Lower lobe of right lung (tissue), 2 donors: ENCODE data around the gene RFC4. TPM values are rescaled to one million over a fixed set of nuclear protein-coding genes. Genes with fewer than 3 reads are reported as not detected.
"Not testable (repeated sequence)": the region's sequence is repeated elsewhere in the genome, so short reads cannot be mapped to it uniquely, and the experiment has no call there.

Experiments used
- ATAC-seq, 2 donors: fragments of 200-7000 bp; cut with Tn5 transposase; one replicate each; pipeline ENCODE4 v1.9.1; 2020 to 2022; ENCODE audit warnings: mild to moderate bottlenecking in 2 of 2, moderate library complexity in 2 of 2
- DNase-seq: peaks from one replicate; pipeline ENCODE4 v3.0.0-alpha.2; 2020
- H3K27ac ChIP-seq: fragments of 200-600 bp; one replicate; pipeline ENCODE4 v1.8.0; 2022
- H3K27me3 ChIP-seq: fragments of 200-600 bp; one replicate; pipeline ENCODE4 v1.8.0; 2022; ENCODE audit warnings: low read depth
- H3K36me3 ChIP-seq: fragments of 200-600 bp; one replicate; pipeline ENCODE4 v1.8.0; 2022; ENCODE audit warnings: mild to moderate bottlenecking
- H3K4me1 ChIP-seq: fragments of 200-600 bp; one replicate; pipeline ENCODE4 v1.8.0; 2022
- H3K4me3 ChIP-seq: fragments of 200-600 bp; one replicate; pipeline ENCODE4 v1.8.0; 2022; ENCODE audit warnings: mild to moderate bottlenecking
- H3K9me3 ChIP-seq: fragments of 200-600 bp; one replicate; pipeline ENCODE4 v1.8.0; 2022
- intact Hi-C: fragments of 100-400 bp; cut with DNase I; formaldehyde crosslinking; loops from one replicate; pipeline ENCODE4 v1.11.0; 2022
- total RNA-seq: library from RNA; stranded (reverse); fragmentation: NEBNext Ultra II Directional; extraction: Animal tissue kit (Norgen Biotek cat#: 25700); gene quantifications from one replicate; pipeline ENCODE4 v1.2.1, GENCODE V29; 2021
- TF ChIP-seq, protein P1 (sequence below): fragments of 200-600 bp; IDR thresholded peaks from one replicate; pipeline ENCODE4 v1.8.0; 2022; ENCODE audit warnings: antibody characterized with exemption, mild to moderate bottlenecking
- donor health status: DM: no; HTN: yes; CAD: no; lungs with severe emphysema.

The RFC4 gene
- total RNA-seq, 1 donor from 2014 or later = 8.4 TPM

DNA sequence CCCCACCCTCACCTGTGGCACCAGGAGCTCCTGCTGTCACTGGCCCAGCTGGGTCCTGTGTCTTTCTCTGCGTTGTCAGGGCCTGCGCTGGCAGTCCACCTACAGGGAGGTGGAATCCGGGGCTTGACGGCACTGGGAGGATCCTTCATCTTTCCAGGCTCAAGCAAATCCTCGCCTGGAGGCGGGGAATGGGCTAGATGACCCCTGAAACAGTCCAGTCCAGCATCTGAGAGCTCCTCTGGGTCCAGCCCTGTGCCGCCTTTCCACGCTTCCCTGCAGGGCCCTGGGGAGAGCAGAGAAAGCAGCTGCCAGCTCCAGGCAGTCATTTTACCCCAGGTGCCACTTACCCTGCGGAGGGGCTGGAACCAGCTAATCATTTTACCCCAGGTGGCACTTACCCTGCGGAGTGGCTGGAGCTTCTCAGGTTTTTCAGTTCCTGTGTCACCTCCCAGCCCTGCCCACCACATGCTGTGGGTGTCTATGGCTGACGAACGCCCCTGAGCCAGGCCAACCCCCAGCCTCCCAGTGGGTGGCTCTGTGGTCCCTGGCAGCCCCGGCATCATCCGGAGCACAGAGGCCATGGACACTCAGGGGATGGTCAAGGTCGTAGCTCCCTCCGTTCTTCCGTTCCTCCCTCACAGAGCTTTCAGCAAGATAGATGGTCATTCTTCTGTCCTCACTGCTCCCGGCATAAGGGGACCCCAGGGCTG is 18.3 kb upstream of the RFC4 start:
- Histone ChIP-seq H3K4me3 (no peak overlapping the region), H3K9me3 (no peaks in the 10 kb centered on the region), H3K36me3 (no peaks in the 10 kb centered on the region), H3K27me3 (peaks cover 56% of the 10 kb centered on the region), H3K27ac (no peak overlapping the region), H3K4me1 (peaks cover 22% of the 10 kb centered on the region)
- TF ChIP-seq, protein P1, sequence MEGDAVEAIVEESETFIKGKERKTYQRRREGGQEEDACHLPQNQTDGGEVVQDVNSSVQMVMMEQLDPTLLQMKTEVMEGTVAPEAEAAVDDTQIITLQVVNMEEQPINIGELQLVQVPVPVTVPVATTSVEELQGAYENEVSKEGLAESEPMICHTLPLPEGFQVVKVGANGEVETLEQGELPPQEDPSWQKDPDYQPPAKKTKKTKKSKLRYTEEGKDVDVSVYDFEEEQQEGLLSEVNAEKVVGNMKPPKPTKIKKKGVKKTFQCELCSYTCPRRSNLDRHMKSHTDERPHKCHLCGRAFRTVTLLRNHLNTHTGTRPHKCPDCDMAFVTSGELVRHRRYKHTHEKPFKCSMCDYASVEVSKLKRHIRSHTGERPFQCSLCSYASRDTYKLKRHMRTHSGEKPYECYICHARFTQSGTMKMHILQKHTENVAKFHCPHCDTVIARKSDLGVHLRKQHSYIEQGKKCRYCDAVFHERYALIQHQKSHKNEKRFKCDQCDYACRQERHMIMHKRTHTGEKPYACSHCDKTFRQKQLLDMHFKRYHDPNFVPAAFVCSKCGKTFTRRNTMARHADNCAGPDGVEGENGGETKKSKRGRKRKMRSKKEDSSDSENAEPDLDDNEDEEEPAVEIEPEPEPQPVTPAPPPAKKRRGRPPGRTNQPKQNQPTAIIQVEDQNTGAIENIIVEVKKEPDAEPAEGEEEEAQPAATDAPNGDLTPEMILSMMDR = no peak
- no peak for DNase-seq
- intact Hi-C loops = loop anchor here (10.0 kb wide), 1 partner anchor 210 kb away; the partner anchor contains the start of gene AHSG
- ATAC-seq = no peak

DNA sequence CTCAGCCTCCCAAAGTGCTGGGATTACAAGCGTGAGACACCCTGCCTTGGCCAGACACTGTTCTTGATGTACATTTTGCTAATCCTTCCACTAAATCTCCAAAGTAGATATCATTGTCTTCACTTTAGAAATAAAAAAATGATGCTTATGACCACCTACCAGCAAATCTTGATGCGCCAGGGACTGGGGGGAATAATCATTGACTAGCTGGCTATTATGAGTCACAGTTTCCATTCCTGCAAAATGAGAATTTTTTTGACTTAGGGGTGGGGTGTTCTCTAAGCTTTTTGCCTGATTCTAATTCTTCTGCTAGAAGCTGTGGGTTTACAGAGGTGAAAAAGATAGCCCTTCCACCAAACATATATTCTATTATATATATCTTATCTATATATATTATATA is 17.1 kb upstream of the RFC4 start:
- H3K9me3 ChIP-seq = no peaks in the 10 kb centered on the region
- ATAC-seq (no peak), DNase-seq (no peak)
- peaks cover 22% of the 10 kb centered on the region for H3K4me1 ChIP-seq
- no peak overlapping the region for H3K4me3 ChIP-seq
- TF ChIP-seq, protein P1 = no peak
- no peaks in the 10 kb centered on the region for H3K36me3 ChIP-seq
- intact Hi-C loops = loop anchor here (10.0 kb wide), 1 partner anchor 209 kb away; the partner anchor contains the start of gene AHSG
- peaks cover 44% of the 10 kb centered on the region for H3K27me3 ChIP-seq
- no peak overlapping the region for H3K27ac ChIP-seq

DNA sequence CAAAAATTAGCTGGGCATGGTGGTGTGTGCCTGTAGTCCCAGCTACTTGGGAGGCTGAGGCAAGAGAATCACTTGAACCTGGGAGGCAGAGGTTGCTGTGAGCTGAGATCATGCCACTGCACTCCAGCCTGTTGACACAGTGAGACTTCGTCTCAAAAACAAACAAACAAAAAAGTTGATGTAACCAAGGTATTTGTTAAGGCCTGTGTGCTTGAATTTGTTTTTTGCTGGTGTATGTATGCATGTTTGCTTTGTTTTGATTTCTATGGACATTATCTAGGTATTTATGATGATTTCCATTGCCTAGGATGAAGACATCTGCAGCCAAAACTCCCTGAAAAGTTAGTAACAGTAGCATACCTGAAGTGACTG is 16.1 kb upstream of the RFC4 start:
- intact Hi-C loops = loop anchor here (10.0 kb wide), 1 partner anchor 208 kb away; the partner anchor contains the start of gene AHSG
- not testable (repeated sequence) for H3K9me3 ChIP-seq, H3K27ac ChIP-seq, DNase-seq, H3K4me3 ChIP-seq, H3K36me3 ChIP-seq, ATAC-seq
- Histone ChIP-seq H3K4me1 (peaks cover 17% of the 10 kb centered on the region), H3K27me3 (peaks cover 35% of the 10 kb centered on the region)

DNA sequence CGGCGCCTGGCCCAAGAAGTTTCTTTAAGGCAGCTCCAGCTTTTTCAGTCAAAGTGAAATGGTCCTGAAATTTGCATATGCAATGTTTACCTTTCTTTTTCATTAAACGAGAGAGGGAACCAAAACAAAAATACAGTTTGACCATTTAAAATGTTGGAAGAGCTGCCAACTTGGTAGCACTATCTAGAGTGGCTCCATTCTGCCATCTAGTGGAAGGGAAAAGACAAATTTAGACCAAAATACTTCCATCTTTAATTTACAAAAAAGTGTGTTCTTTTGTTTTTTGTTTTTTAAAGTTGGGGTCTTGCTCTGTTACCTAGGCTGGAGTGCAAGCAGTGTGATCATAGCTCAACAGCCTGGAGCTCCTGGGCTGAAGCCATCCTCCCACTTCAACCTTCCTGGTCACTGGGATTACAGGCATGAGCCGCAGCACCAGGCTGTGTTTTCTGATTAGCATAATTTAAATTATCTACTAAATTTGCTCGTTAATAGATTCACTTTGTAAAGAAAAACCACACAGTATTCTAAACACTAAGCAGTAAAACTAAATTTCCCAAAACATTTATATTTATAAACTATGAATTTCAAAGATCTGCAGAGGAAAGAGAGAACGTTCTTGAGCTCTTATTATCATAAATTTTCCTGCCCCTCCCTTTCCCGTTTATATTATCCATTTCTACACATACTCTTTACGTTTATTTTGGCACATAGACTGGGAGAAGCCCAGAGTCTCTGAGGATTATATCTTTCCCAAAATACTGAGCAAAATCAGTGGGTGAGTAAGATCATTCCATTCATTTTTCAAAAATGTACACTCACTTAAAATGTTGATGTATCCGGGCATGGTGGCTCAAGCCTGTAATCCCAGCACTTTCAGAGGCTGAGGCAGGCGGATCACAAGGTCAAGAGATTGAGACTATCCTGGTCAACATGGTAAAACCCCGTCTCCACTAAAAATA is 15.4 kb upstream of the RFC4 start:
- Histone ChIP-seq H3K27me3 (peaks cover 34% of the 10 kb centered on the region), H3K36me3 (no peaks in the 10 kb centered on the region), H3K27ac (no peak overlapping the region), H3K9me3 (no peaks in the 10 kb centered on the region), H3K4me1 (peaks cover 15% of the 10 kb centered on the region), H3K4me3 (no peak overlapping the region)
- intact Hi-C loops = loop anchor here (10.0 kb wide), 1 partner anchor 207 kb away; the partner anchor contains the start of gene AHSG
- ATAC-seq = peak in 1 of 2 donors; percentile 31
- TF ChIP-seq, protein P1 = peak; percentile 61
- no peak for DNase-seq

DNA sequence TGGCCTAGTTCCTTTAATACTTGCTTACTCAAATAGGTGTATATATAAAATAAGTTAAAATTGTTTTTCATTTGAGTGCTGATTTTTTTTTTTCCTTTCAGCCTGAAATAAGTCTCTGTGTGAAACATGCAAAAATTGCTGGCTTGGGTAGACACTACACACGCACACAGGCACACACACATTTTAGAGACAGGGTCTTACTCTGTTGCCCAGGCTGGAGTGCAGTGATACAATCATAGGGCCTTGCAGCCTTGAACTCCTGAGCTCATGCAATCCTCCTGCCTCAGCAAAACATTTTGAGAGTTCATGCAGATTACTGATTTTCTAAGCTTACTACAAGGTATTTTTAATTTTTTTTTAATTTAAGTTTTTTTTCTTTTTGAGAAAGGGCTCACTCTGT is 12.7 kb upstream of the RFC4 start:
- Histone ChIP-seq H3K27me3 (peaks cover 10% of the 10 kb centered on the region), H3K36me3 (no peaks in the 10 kb centered on the region), H3K4me1 (no peaks in the 10 kb centered on the region), H3K4me3 (no peak overlapping the region), H3K9me3 (no peaks in the 10 kb centered on the region), H3K27ac (no peak overlapping the region)
- TF ChIP-seq, protein P1 = no peak
- no peak for ATAC-seq
- no peak for DNase-seq
- intact Hi-C loops = no loop called here
